ENCODE data around the gene ZRANB2. TPM values are rescaled to one million over a fixed set of nuclear protein-coding genes. Genes with fewer than 3 reads are reported as not detected.

The ZRANB2 gene
- total RNA-seq, 1 experiment from 2014 or later, result 67.9 TPM

- Histone ChIP-seq H3K36me3 (ENCODE audit: control insufficient read depth in 1 of 2, insufficient read depth in 2 of 2, low read length in 2 of 2) (peaks cover 78 to 90% of the 10 kb centered on the region in 2 experiments), H2AFZ (ENCODE audit: low read depth, low read length, poor library complexity, severe bottlenecking) (no peak overlapping the region), H4K20me1 (ENCODE audit: insufficient read depth) (peaks cover 31% of the 10 kb centered on the region), H3K27me3 (ENCODE audit: insufficient read depth, low read length) (no peaks in the 10 kb centered on the region), H3K4me2 (ENCODE audit: low read length) (no peak overlapping the region), H3K4me1 (ENCODE audit: control insufficient read depth in 1 of 2, insufficient read depth in 2 of 2, low read length in 2 of 2) (no peaks in the 10 kb centered on the region), H3K79me2 (ENCODE audit: insufficient read depth, low read length) (peaks cover 63% of the 10 kb centered on the region), H3K4me3 (replicated peaks in 1 of 2; ENCODE audit: low read depth in 1 of 2, low read length in 2 of 2) (no peak overlapping the region), H3K9ac (ENCODE audit: low read length) (no peak overlapping the region), H3K27ac (ENCODE audit: low read depth, low read length) (no peak overlapping the region), H3K9me3 (ENCODE audit: control insufficient read depth in 1 of 2, insufficient read depth in 1 of 2, low read depth in 1 of 2, low read length in 2 of 2) (no peaks in the 10 kb centered on the region), H3K9me2 (ENCODE audit: insufficient read depth) (no peaks in the 10 kb centered on the region)
- no peak for DNase-seq (ENCODE audit: low read depth, low spot score)
- ChIA-PET RAD21 (ENCODE audit: low non-redundant PET in 1 of 2, low total read pairs in 2 of 2, uncharacterized antibody in 2 of 2, unreplicated experiment in 2 of 2) (no interaction called here), POLR2A (no interaction called here), CTCF (no interaction called here)
- no TSS peak for BruUV-seq (replicated peaks)
- intact Hi-C loops (cut with micrococcal nuclease), result no loop called here
- TF ChIP-seq EZH2 (IDR thresholded peaks at IDR 0.05), result no peak
- no peak for TF ChIP-seq EGR1 (IDR thresholded peaks at IDR 0.05; ENCODE audit: low read depth)
- no peak for TF ChIP-seq YY1 (IDR thresholded peaks at IDR 0.05; ENCODE audit: extremely low read depth, insufficient replicate concordance, low read depth, low read length)
- TF ChIP-seq CEBPB (IDR thresholded peaks at IDR 0.05; ENCODE audit: low read depth), result no peak
- TF ChIP-seq FOSL1 (IDR thresholded peaks at IDR 0.05; ENCODE audit: low read depth), result no peak
- TF ChIP-seq, protein P1, sequence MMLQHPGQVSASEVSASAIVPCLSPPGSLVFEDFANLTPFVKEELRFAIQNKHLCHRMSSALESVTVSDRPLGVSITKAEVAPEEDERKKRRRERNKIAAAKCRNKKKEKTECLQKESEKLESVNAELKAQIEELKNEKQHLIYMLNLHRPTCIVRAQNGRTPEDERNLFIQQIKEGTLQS (IDR thresholded peaks at IDR 0.05), result no peak
- TF ChIP-seq CBX3 (IDR thresholded peaks at IDR 0.05; ENCODE audit: low read depth), result no peak
- no peak for TF ChIP-seq ZNF274 (IDR thresholded peaks at IDR 0.05; ENCODE audit: low read depth, low read length)
- no peak for TF ChIP-seq SP1 (IDR thresholded peaks at IDR 0.05; ENCODE audit: low read depth)
- TF ChIP-seq ELF1 (IDR thresholded peaks at IDR 0.05; ENCODE audit: borderline replicate concordance, low read depth), result no peak
- no peak for TF ChIP-seq SRF (IDR thresholded peaks at IDR 0.05; ENCODE audit: low read depth)
- no peak for TF ChIP-seq REST (IDR thresholded peaks at IDR 0.05; ENCODE audit: low read depth)
- TF ChIP-seq, protein P2, sequence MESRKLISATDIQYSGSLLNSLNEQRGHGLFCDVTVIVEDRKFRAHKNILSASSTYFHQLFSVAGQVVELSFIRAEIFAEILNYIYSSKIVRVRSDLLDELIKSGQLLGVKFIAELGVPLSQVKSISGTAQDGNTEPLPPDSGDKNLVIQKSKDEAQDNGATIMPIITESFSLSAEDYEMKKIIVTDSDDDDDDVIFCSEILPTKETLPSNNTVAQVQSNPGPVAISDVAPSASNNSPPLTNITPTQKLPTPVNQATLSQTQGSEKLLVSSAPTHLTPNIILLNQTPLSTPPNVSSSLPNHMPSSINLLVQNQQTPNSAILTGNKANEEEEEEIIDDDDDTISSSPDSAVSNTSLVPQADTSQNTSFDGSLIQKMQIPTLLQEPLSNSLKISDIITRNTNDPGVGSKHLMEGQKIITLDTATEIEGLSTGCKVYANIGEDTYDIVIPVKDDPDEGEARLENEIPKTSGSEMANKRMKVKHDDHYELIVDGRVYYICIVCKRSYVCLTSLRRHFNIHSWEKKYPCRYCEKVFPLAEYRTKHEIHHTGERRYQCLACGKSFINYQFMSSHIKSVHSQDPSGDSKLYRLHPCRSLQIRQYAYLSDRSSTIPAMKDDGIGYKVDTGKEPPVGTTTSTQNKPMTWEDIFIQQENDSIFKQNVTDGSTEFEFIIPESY (IDR thresholded peaks at IDR 0.05; ENCODE audit: extremely low read depth, insufficient replicate concordance, low read length), result no peak
- TF ChIP-seq, protein P3, sequence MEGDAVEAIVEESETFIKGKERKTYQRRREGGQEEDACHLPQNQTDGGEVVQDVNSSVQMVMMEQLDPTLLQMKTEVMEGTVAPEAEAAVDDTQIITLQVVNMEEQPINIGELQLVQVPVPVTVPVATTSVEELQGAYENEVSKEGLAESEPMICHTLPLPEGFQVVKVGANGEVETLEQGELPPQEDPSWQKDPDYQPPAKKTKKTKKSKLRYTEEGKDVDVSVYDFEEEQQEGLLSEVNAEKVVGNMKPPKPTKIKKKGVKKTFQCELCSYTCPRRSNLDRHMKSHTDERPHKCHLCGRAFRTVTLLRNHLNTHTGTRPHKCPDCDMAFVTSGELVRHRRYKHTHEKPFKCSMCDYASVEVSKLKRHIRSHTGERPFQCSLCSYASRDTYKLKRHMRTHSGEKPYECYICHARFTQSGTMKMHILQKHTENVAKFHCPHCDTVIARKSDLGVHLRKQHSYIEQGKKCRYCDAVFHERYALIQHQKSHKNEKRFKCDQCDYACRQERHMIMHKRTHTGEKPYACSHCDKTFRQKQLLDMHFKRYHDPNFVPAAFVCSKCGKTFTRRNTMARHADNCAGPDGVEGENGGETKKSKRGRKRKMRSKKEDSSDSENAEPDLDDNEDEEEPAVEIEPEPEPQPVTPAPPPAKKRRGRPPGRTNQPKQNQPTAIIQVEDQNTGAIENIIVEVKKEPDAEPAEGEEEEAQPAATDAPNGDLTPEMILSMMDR (IDR thresholded peaks at IDR 0.05 in 2 of 3, conservative IDR thresholded peaks at IDR 0.05 in 1 of 3; ENCODE audit: borderline replicate concordance in 1 of 3, insufficient read depth in 1 of 3, low read depth in 2 of 3, low read length in 2 of 3), result no peak
- TF ChIP-seq POLR2A (IDR thresholded peaks at IDR 0.05; ENCODE audit: borderline replicate concordance, extremely low read depth, insufficient read depth, insufficient read length), result no peak
- TF ChIP-seq, protein P4, sequence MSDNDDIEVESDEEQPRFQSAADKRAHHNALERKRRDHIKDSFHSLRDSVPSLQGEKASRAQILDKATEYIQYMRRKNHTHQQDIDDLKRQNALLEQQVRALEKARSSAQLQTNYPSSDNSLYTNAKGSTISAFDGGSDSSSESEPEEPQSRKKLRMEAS (IDR thresholded peaks at IDR 0.05), result no peak
- TF ChIP-seq JUND (IDR thresholded peaks at IDR 0.05), result no peak
- TF ChIP-seq SIN3A (IDR thresholded peaks at IDR 0.05; ENCODE audit: low read depth), result no peak
- no peak for TF ChIP-seq POLR2AphosphoS5 (IDR thresholded peaks at IDR 0.05; ENCODE audit: low read depth, low read length)
- no peak for TF ChIP-seq ZFX (IDR thresholded peaks at IDR 0.05)
- no peak for ATAC-seq
Observed at GRCh38 chr1:71068325-71069240, 12.3 kb downstream of the ZRANB2 start.
